Prostate gland (tissue), 2 donors: Measurements from ENCODE around the gene MT1M.

Source experiments
- POLR2A ChIP-seq: fragments of 450-650 bp; IDR thresholded peaks from one replicate; pipeline ENCODE4 v1.6.1; 2016; ENCODE audit warnings: antibody characterized with exemption, mild to moderate bottlenecking
- TF ChIP-seq, protein P1 (sequence below), 4 experiments: fragments of 200-600 bp in 2 of 4; fragments of 450-650 bp in 2 of 4; sonication (generic) in 2 of 4; IDR thresholded peaks; 1 replicate in 3 of 4; 2 replicates in 1 of 4; pipeline ENCODE4 v1.5.1; 2016 to 2019; ENCODE audit warnings: antibody characterized with exemption in 4 of 4, mild to moderate bottlenecking in 2 of 4, moderate library complexity in 2 of 4

- TF ChIP-seq, protein P1, sequence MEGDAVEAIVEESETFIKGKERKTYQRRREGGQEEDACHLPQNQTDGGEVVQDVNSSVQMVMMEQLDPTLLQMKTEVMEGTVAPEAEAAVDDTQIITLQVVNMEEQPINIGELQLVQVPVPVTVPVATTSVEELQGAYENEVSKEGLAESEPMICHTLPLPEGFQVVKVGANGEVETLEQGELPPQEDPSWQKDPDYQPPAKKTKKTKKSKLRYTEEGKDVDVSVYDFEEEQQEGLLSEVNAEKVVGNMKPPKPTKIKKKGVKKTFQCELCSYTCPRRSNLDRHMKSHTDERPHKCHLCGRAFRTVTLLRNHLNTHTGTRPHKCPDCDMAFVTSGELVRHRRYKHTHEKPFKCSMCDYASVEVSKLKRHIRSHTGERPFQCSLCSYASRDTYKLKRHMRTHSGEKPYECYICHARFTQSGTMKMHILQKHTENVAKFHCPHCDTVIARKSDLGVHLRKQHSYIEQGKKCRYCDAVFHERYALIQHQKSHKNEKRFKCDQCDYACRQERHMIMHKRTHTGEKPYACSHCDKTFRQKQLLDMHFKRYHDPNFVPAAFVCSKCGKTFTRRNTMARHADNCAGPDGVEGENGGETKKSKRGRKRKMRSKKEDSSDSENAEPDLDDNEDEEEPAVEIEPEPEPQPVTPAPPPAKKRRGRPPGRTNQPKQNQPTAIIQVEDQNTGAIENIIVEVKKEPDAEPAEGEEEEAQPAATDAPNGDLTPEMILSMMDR (IDR thresholded peaks at IDR 0.05): no peak
- TF ChIP-seq POLR2A: no peak
These were observed 448 bp downstream of the MT1M start for GRCh38 chr16:56632848-56633365.
